GM19238 (cell line): ENCODE measurements around the gene ELMO3.
A peak's percentile ranks its signal among the peaks of the same experiment; 100 is the strongest.

Experiments
- DNase-seq: peaks from one replicate; pipeline ENCODE4 v3.0.0; 2011; ENCODE audit warnings: low spot score; ENCODE audit not compliant: insufficient read length

The ELMO3 gene

DNA sequence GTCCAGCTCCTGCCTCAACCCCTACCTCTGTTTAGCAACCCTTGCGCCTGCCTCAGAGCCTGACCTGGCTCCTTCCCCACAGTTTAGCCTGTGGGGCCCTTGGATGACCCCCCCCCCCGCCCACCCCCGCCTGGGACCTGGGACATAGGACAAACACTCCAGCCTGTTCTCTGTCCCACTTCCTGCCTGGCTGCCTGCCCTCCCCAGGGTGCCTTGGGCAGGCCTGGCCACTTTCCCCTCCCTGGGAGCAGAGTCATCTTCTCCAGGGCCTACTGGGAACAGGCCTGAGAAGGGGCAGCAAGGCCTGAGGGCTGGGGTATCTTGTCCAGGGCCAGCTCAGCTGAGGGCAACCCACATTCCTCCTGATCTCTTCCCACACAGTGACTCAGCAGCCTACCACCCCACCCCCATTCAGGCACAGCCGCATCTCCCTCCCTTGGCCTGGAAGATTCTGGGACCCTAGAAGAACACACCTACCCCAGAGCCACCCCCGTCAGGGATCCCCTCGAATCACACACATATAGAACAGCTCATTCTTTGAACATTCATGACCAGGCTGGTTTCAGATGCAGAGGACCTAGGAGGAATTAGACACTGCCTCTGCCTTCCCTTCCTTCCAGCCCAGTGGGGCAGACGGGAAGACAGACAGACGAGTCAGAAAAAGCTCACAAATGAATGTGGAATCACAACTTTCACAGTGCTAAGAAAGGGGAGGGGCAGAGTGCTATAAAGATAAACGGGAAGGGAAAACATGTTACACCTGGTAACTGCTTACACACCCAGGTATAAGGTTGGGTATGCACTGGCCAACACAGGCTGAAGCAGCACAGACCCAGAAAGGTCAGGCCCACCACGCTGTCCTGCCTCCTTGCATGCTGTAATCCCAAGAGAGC, 42.3 kb downstream of the ELMO3 start:
- DNase-seq = no peak

DNA sequence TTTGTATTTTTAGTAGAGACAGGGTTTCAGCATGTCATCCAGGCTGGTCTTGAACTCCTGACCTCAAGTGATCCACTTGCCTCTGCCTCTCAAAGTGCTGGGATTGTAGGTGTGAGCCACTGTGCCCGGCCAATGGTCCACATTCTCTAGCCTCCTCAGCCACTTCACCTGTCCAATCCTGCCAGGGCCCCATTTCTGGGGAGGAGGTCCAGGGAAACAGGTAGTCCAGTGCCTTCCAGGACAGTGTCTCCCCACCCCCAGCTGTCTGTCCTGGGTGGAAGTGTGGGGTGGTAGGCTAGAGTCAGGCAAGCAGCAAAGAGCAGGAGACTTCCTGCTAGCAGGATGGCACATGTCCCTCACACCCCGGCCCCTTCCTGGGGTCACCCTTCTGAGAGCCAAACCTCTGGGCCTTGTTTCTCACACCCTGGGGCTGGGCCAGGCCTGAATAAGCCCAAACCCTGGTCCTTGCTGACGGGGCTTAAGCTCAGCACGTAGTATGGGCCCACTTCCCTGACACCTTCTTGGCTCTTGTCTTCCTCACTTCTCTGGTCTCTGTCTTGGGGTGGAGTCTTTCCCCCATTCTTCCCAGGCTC, 43.3 kb downstream of the ELMO3 start:
- no peak for DNase-seq

- no peak for DNase-seq
These were observed 44.5 kb downstream of the ELMO3 start for GRCh38 chr16:67243481-67243880.

GRCh38 chr16:67244387-67245185, 45.7 kb downstream of the ELMO3 start:
- DNase-seq = peak; percentile 91

DNA sequence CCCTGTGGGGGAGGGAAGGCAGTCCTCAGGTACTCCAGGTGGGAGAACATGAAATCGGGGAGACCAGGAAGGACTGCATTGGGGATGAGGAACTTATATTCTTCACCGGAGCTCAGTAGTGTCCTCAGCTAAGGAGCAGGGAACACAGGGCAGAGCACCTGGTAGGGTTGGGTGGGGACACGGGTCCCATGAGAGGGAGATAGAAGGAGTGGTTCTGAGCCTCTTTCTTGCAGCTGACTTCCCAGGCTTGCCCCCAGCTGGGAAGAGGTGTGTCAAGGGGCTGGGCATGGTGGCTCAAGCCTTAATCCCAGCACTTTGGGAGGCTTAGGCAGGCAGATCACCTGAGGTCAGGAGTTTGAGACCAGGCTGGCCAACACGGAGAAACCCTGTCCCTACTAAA, 46.3 kb downstream of the ELMO3 start:
- DNase-seq = no peak

GRCh38 chr16:67245674-67246080, 46.7 kb downstream of the ELMO3 start:
- no peak for DNase-seq

DNA sequence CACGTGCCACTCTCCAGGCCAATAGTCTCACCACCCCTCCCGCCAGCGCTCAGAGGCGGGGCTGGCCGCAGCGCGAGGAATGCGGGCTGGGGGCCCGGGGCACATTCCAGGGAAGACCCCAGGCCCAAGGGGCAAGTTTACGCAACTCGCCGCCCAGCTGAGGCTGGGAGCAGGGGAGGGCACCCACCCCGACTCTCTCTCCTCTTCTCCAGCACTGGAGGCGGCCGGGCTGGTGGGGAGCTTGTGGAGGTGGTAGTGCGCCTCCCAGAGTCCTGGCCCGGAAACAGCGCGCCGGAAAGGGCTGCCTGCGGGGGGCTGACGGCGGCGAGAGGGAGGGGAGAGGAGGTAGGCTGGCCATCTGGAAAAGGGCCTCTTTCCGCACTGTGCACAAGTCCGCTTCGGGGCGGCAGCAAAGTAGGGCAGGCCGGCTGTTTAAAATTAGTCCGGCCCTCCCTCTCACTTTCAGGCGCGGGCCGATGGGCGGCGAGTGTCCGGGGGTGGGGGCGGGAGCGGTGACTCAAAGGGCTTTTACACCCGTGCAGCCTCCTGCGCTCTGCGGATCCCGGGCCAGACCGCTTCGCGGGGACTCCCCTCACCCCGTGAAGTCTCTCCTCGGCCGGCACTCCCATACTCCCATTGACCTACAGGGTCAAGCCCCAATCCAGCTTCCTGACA, 47.3 kb downstream of the ELMO3 start:
- DNase-seq = peak; percentile 58

- no peak for DNase-seq
These were observed 47.8 kb downstream of the ELMO3 start for GRCh38 chr16:67246756-67247191.

- peak; percentile 92 for DNase-seq
These were observed 48.5 kb downstream of the ELMO3 start, which contains the start of gene FHOD1 for GRCh38 chr16:67247192-67248072. FHOD1 (minus strand) TSS chr16:67247481; CDS start chr16:67247410, 71 bp downstream.

DNA sequence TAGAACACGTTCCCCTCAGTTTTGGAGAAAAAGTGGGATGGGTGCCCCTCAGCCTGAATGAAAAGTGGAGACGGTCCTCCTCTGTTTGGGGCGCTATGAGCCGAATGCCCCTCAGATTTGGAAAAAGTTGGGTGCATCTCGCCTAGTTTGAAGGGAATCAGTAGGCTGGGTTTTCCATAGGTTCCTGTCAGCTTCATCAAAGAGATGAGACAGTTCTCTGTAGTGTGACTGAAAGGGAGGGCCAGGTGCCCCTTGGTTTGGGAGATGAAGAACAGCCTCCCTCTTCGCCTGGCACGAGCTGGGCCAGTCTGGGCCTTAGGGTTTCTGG, 49.1 kb downstream of the ELMO3 start:
- no peak for DNase-seq

DNA sequence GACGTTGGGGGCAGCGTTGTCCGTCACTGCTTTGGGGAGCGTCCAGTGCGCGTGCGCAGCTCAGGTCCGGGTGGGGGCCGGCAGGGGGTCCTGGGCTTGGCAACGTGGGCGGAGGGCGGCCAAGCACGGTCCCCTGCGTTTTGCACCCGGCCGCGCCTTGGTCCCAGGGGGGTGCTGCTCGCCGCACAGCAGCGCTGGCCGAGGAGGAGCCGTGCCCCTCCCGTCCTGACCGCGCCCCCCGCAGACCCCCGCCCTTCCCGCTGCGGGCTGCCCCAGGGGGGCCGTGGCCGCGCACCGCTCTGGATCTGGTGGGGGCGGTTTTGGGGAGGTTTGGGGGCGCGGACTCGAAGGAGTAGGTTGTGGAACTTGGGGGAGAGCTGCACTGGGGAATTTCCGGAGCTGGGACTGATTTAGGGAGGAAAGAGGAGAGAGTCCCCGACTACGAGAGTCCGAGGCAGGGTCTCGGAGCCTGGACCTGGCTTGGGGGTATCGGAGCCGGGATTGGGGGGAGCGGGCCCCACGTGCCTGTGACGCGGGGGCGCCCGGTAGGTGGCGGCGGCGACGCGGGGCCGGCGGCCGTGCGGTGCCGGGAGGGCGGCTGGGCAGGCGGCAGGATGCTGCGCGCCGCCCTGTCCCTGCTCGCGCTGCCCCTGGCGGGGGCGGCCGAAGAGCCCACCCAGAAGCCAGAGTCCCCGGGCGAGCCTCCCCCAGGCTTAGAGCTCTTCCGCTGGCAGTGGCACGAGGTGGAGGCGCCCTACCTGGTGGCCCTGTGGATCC, 49.7 kb downstream of the ELMO3 start, which contains the start of gene SLC9A5:
TSS of gene SLC9A5 (plus strand) at position 579 of the 777 bp plus-strand sequence. CDS start at position 615, 36 bp downstream.
- DNase-seq = peak; percentile 33

DNA sequence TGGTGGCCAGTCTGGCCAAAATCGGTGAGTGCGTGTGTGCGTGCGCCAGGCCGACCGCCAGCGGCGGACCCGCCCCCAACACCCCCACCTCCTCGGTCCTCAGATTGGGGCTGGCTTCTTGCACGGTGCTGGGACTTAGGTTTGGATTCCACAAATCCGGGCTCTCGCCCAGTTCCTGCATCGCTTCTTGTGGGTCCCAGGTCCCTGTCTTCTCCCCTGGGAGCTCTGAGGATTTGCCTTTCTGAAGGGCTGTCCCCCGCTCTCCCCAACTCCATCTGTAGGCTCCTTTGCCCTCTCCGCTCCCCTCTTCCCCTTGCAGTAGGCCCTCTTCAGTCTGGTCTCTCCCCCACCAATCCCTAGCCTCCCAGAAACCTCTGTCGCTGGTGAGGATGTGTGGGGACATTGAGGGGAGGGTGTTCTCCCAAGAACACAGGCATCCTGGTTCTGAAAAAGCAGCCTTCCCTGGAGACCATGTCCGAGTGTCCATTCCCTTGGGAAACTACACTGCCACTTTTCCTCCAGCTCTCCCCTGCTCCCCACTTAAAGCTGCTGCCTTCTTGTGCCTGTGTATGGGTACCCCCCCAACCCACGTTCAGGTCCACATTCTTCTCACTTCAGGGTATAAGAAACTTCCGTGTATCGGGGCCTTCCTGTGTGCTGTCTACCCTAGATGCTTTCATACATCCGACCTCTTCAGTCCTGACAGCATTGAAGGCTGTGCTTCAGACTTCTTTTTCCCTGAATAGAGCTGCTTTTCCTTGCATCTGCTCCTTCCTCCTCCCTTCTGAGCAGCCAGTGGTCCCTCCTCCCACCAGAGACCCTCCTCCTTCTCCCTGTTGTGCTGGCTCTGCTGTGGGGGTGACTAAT, 50.5 kb downstream of the ELMO3 start:
- no peak for DNase-seq

- no peak for DNase-seq
These were observed 51.1 kb downstream of the ELMO3 start for GRCh38 chr16:67250045-67250327.

- DNase-seq = no peak
These were observed 53.9 kb downstream of the ELMO3 start for GRCh38 chr16:67252609-67253497.
